Posterior cingulate gyrus (tissue), 11 donors: ENCODE data around the gene EPHA10.
A peak's percentile ranks its signal among the peaks of the same experiment; 100 is the strongest.

Experiments used
- DNase-seq, 10 donors: peaks; one replicate each; pipeline versions ENCODE4 v3.0.0 to v3.0.0-alpha.2; 2020 to 2021; ENCODE audit warnings: mixed read lengths in 3 of 10
- intact Hi-C: fragments of 100-400 bp; cut with DNase I; formaldehyde crosslinking; loops from one replicate; pipeline ENCODE4 v1.15.1; 2023

EPHA10 gene

DNA sequence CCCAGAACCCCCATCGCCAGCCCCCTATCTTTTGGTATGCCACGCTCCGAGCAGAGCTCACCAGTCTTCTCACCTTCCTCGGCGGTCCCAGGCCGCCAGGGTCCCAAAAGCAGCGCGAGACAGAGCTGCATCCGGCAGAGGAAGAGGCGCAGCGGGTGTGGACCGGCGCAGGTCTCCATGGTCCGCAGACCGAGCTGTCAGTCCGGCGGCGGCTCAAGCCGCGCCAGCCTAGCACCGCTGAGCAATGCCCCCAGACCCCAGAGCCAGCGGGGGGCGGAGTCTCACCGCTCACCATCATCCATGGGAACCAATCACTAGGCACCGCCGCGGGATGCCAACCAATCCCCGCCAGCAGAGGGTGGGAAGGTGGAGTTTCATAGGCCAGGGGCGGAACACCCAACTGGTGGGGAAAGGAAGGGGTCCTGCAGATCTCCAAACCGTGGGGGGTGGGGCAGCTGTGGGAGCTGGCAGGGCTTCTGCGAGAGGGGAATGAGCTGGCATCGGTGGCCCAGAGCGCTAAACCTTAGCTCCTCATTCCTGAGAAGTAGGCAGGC, at the start of gene EPHA10:
Gene EPHA10, minus strand, starts transcription at position 233 of the 554 bp plus-strand sequence. Its CDS starts 54 bp downstream, at position 179.
- DNase-seq: peak; percentile 39 to 97 (median 86)
- intact Hi-C loops: no loop called here

DNA sequence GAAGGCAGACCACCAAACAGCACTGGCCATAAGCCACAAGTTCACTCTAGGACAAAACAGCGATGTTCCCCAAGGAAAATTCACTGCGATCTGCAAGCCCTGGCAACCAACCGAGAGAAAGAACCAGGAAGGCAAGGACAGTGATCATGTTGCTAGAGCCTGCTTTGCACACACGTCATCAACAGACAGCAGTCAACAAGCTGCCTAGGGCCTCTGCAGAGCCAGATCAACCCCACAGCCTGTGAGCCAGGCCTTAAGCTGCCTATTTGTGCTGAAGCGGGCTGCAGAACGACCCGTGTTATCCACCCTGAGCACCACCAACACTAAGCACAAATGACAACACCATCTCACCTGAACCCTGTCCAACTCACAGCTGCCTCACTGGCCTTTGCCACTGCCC, 49.3 kb upstream of the EPHA10 start:
- intact Hi-C loops: no loop called here
- DNase-seq: peak in 6 of 10 donors; percentile 20 to 92 (median 42)

DNA sequence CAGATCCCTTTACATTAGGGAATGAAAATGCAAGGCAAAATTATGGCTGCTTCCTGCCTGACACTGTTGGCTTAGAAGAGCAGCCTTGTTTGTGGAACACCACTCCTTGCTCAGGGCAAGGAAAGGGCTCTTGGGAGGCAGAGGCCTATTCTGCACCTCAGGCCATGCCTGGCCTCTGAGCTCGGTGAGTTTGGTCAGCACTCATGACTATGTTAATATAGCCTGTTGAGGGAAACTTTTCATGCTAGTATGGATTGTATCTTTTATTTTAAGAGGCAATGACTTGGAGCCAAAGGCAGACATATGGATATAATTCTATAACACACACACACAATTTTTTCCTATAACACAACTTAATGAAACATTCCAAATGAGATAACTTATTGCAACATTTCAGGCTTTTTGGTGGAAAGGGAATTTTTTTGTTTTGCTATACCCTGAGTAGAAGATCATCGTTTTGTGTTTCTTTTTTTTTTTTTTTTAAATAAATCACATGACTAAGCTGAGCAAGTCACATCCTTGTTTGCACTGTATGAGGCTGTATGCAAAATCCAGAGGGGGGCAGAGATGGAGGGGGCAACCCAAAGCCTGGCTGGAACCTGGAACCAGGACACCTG, 48.7 kb upstream of the EPHA10 start:
- intact Hi-C loops: no loop called here
- no peak for DNase-seq

DNA sequence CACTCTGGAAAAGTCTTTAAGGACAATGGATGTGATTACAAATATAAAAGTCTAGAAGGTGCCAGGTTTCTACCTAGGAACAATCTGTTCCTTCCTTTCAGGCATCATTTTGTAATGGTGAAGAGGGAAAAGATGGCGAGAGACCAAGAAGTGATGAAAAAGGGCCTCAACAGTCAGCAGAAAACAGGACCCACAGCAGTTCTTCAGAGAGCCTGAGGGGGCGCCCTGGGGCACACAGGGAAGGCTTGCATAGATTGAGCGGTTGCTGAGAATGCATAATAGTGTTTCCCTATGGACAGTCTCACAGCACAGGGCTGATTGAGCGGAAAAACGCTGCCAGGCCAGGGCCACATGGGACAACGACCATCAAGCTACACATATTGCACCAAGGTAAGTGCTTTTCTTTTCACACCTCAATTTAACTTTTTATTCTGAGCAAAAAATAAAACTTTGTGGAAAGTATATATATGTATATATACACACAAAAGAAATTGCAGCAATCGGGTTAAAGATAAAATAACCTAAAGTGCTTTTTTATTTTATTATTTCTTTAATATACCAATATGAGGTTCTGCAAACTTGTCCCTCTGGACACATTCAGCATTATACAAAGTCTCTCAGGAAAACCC, 46.2 kb upstream of the EPHA10 start:
- intact Hi-C loops: no loop called here
- peak in 9 of 10 donors; percentile 46 to 96 (median 64) for DNase-seq

DNA sequence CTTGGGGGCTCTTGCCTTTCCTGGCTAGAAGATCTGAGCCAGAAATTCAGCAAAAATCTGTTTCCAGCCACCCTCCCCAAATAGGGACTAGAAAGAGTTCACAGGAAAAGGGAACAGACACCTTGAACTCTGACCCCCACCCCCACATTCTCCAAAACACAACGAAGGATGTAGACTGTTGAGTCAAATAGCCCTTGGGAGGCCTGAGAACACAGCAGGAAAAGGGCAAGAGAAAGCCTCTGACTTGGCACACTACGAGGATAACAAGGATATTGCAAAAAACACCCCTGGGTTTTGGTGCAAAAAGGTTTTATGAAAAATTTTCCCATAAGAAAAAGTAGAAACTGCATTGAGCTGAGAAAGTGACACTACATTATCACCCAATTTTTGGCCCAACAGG, 45.0 kb upstream of the EPHA10 start:
- intact Hi-C loops: loop anchor here (5.0 kb wide), 1 partner anchor 118 kb away; the partner anchor contains the start of gene CDCA8
- DNase-seq: no peak

DNA sequence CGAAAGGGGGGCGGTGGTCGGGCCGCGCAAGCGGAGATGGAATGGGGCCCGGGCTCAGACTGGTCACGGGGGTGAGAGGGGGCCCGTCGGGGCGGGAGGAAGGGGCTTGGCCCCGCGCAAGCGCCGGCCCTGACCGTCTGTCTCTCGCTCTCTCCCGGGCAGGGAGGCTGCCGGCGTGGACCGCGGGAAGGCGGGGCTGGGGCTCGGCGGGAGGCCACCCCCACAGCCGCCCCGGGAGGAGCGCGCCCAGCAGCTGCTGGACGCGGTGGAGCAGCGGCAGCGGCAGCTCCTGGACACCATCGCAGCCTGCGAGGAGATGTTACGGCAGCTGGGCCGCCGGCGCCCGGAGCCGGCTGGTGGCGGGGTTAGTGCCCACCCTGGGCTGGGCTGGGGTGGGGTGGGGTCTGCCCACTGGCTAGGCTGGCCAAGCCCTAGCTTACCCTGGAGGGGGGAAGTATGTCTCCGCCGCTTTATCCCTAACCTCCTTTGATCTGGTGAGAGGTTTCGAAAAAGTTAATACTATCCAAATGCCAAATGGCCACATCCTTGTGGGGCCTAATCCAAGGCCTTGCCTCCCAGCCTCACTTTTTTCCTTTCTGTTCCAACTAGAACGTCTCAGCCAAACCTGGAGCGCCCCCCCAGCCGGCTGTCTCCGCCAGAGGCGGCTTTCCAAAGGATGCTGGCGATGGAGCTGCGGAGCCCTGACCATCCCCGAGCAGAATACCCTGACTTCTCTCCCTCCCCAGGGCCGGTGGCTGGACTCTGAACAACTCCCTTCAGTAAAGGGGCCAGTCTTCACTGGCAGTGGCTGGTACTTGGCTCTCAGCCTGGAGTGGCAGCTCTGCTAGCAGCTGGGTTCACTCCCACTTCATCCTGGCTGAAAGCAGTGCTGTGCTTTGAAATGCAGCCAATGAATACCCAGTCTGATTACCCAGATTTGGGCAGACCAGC, 43.7 kb upstream of the EPHA10 start:
- intact Hi-C loops: loop anchor here (1.0 to 5.0 kb wide), 2 partner anchors 51 to 116 kb away; partner anchors contain the start of genes CDCA8 and MTF1
- peak; percentile 85 to 98 (median 88) for DNase-seq

DNA sequence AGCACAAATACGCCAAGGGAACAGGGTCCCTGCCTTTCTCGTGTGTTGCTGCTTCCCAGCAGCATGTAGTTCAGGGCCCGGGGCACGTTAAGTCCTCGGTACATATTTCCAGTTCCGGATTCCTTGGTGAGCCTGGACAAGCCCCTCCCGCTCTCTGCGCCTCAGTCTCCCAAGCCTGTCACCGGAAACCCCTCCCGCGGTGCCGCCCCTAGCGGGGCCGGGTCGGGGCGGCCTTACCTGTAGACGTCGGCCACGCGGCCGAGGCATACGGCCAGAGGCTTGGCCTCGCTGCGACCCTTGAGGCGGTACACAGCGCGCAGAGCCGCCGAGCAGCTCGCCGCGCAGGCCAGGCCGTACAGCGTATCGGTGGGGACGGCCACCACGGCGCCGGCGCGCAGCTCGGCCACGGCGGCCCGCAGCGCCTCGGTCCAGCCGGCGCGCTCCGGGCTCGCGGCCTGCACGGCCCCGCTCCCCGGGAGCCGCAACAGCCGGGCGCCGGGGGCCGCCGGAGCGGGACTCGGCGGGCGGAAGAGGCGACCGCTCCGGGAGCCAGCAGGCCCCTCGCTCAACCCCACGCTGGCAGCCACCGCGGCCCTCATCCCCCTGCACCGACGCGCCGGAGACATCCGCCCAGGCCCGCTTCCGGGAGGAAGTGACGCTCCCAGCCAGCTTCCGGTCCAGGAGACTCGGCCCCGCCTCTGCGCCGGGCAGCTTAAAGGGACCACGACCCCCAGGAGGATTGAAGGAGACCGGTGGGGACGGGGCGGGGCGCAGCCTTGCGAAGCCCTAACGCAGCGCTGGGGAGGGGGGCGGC, 42.8 kb upstream of the EPHA10 start, which contains the start of the genes C1orf122 and YRDC:
Gene C1orf122, plus strand, starts transcription at position 236 of the 814 bp plus-strand sequence. CDS start 615 bp downstream, outside the sequence.
Gene YRDC, minus strand, starts transcription at position 654 of the 814 bp plus-strand sequence. Its CDS starts 28 bp downstream, at position 626.
- intact Hi-C loops: loop anchor here (1.0 to 5.0 kb wide), 2 partner anchors 52 to 115 kb away; partner anchors contain the start of genes CDCA8 and MTF1

DNA sequence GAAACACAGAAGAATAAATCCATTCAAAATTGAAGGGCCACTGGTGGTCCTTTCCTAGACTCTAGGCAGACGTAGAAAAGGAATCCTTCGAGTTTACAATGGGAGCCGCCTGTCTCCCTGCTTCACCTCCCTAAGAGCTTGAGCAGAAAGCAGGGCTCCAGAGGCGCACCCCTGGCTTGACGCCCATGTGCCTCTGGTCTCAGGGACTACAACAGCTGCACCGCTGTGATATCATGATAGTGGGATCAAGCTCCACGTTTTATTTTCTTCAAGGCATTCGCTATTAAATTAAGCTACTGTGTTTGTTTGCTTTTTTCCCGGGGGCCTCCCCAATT, 42.3 kb upstream of the EPHA10 start:
- DNase-seq: no peak
- intact Hi-C loops: loop anchor here (5.0 kb wide), 1 partner anchor 115 kb away; the partner anchor contains the start of gene CDCA8

More for the DNA sequence above, 42.8 kb upstream of the EPHA10 start, which contains the start of the genes C1orf122 and YRDC:
- peak; percentile 96 to 99 (median 96) for DNase-seq

DNA sequence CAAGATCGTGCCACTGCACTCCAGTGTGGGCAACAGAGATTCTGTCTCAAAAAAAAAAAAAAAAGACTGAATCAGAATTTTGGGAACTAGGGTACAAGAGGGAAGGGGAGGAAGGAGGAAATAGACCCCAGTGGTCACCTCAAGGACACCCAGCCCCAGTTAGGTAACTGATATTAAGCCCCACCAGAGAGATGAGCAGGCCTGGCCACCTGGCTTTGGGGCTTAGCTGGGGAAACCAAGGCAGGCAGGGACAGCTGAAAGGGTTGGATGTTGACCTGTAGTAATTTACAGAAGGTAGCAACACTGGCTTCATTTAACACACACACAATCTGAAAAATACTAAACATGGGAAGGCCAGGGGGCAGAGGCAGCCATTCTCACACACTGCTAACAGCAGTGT, 37.5 kb upstream of the EPHA10 start:
- peak in 1 of 10 donors; percentile 11 for DNase-seq
- intact Hi-C loops: no loop called here

DNA sequence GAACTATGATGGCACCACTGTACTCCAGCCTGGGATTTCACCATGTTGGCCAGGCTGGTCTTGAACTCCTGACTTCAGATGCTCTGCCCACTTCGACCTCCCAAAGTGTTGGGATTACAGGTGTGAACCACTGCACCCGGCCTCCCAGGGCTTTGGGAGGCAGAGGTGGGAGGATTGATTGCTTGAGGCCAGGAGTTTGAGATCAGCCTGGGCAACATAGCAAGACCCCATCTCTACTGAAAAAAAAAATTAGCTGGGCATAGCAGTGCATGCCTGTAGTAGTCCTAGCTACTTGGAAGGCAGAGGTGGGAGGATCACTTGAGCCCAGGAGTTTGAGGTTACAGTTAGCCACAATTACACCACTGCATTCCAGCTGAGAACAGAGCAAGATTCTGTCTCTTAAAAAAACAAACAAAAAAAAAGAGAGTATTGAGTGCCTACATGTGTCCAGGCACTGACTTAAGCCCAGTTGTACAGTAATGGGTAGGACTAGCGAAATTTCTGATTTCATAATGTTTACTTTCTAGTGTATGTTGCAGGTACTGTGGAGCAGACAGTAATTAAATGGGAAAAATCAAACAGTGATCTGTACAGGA, 32.9 kb upstream of the EPHA10 start:
- intact Hi-C loops: no loop called here
- DNase-seq: peak in 1 of 10 donors; percentile 4

DNA sequence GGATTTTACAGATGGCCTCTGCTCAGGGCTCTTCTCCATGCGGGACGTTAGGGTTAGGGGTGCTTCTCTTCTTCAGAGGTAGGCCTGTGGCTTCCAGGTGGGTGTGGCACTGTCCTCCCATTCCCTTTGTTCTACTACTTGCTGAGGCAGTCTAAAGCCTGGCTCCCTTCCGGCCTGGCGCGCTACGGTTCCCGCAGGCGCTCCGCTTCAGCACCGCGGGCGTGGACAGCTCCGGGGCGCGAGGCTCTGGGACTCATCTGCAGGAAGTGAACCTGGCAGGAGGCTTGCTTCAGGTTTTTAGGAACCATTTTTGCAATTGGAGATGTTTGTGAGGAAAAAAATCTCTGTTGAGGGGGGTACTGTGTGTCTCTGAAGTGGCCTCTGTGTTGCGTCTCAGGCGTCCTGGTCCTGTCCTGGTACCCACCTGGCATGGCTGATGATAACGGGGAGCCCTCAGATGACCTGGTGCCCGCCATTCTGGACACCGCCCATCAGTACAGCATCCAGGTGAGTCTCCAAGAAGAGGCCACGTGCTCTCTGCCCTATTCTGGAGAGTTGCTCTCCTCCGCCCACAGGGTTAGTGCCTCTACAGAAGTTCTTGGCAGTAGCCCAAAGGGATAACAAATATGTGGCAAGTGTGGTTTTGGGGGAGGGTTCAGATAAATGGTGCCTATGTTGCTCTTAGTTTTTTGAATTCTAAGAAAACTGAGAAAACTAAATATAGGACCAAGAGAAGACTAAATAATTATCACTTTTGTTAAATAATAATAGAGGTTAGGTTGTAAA, 30.6 kb upstream of the EPHA10 start:
- intact Hi-C loops: no loop called here
- DNase-seq: peak in 5 of 10 donors; percentile 19 to 88 (median 55)

DNA sequence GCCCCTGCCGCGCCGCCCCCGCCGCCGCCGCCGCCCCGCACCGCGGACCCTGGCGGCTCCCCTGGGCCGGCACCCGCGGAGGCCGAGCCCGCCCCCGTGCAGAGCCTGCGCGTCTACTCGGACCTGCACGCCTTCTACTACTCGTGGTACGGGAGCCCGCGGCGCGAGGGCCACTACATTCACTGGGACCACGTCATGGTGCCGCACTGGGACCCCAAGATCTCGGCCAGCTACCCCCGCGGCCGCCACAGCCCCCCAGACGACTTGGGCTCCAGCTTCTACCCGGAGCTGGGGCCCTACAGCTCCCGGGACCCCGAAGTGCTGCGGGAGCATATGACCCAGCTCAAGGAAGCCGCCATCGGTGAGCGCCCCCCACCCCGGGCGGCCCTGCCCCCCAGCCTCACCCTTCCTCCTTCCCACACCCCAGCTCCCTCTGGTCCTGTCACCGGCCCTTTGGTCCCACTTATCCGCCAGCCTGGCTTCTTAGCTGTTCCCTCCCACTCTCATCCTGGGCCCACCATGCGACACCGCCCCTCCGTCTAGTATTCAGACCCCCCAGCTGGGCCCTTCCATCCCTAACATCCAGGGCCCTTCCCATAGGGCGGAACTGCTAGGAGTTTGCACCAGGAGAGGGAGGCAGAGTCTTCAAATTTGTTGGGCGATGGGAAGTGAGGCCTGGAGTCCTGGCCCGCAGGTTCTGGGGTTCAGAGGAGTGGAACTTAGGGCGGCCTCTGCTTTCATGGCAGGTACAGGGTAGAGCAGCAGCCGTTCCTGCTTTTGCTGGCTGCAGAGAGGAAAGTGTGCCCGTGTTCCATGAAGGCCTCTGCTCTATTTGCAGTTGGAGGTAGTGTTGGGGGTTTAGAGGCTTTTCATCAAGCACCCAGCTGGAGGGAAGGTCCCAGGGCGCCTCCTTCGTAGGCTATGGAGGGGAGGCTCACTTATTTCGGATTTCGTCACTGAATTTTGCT, 29.7 kb upstream of the EPHA10 start:
- intact Hi-C loops: no loop called here
- DNase-seq: peak in 5 of 10 donors; percentile 20 to 86 (median 70)

DNA sequence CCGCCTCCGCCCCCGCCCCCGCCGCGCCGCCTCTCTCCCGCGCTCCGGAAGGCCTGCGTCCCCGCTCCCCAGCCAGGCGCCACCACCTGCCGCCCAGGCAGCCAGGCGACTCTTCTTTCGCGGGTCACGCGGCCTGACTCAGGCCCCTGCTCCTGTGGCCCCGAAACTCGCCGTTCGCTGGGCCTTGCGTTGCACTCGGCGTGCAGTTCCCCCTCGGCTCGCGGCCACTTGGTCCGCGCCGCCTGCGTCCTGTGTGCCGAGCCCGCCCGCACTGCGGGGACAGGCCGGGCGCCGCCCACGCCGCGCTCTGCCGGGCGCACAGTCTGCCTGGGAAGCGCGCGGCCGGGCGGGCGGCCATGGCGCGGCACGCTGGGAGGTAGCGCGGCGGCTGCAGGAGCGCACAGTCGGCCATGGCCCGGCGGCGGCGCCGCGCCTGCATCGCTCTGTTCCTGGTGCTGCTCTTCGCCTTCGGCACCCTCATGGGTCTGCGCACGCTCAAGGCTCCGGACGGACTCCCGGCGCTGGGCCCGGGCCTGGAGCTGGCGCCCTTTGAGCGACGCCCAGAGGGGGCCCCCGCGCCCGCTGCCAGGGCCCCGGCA, 29.0 kb upstream of the EPHA10 start, which contains the start of gene MANEAL:
Gene MANEAL, plus strand, starts transcription at position 75 of the 599 bp plus-strand sequence. Its CDS starts 336 bp downstream, at position 411.
- intact Hi-C loops: no loop called here
- DNase-seq: peak in 9 of 10 donors; percentile 37 to 94 (median 54)

DNA sequence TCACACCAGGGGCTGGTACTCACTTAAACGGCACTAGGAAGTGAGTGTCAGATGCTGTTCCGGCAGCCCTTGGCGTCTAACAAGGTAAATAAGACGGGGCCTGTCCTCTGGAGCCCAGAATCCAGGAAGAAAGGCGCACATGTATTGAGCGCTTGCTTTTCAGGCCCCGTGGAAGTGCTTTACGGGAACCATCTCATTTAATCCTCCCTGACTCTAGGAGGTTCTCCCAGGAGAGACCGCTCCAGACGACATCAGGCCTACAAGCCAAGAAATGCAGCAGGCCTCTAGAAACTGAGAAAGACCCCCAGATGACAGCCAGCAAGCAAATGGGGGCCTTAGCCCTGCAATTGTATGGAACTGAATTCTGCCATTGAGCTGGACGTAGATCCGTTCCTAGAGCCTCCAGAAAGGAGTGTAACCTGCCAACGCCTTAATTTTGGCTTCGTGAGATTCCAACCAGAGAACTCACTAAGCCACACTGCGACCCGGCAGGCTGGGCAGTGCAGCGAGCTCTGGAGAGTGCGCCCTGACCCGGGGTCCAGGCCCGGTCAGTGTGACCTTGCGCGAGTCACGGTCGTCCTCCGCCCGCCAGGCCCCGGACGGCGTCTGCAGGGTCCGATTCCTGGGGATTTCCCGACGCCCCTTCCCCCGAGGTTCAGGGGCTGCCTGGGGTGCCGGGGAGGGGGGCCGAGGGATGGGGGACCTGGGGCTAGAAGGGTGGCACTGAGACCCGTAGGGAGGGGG, 28.2 kb upstream of the EPHA10 start:
- peak in 1 of 10 donors; percentile 81 for DNase-seq
- intact Hi-C loops: no loop called here

DNA sequence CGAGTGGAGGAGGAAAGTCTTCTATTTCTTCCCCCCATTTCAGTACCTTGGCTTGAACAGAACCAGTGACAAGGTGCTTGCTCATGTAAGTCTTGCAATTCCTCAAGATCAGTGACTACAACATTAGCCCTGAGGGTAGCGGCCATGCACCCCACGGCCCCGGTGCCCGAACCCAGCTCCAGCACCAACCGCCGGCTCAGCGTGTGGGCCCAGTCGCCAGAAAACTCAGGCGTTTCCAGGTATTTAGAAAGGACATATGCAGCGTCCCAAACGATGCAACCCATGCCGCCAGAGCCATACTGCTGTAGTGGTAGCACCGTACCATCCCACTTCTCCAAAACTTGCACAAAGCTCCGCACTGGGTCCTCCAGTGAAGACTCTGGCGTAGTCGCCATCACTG, 17.6 kb upstream of the EPHA10 start:
- intact Hi-C loops: no loop called here
- DNase-seq: no peak

DNA sequence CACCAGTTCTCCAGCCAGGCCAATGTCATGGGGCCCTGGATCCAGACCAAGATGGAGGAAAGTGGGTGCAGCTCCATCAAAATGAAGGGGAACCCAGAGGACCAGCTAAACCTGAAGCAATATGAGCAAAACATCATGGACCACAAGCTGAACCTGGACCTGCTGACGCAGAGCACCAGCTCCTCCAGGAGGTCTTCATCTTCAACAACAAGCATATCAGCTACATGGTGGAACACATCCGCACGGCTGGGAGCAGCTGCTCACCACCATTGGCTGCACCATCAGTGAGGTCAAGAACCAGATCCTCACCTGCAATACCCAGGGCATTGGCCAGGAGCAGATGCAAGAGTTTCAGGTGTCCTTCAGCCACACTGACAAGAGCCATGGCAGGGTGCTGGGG, 13.7 kb upstream of the EPHA10 start:
- intact Hi-C loops: no loop called here
- DNase-seq: no peak
